Measurements from ENCODE around the gene RALGPS2.

The RALGPS2 gene

DNA sequence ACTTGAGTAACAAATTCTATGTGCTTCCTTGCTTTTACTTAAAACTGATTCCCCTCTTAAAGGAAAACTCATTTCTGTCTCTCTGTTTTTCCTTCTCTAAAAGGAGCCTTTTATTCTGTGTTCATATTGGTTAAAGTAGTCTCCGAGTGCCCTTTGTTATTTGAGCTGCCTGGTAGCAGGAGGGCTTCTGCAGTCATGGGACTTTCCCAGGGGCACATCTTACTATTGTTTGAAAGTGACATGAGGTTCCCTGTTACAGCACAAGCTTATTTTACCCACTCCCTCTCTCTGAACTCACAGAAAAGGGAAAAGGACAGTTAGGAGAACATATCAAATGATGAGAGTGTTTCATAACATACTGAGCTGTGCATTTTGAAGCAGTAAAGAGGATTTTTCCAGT is 203.9 kb downstream of the RALGPS2 start:
- DNase-seq (ENCODE audit: low spot score), result no peak
- TF ChIP-seq, protein P1, sequence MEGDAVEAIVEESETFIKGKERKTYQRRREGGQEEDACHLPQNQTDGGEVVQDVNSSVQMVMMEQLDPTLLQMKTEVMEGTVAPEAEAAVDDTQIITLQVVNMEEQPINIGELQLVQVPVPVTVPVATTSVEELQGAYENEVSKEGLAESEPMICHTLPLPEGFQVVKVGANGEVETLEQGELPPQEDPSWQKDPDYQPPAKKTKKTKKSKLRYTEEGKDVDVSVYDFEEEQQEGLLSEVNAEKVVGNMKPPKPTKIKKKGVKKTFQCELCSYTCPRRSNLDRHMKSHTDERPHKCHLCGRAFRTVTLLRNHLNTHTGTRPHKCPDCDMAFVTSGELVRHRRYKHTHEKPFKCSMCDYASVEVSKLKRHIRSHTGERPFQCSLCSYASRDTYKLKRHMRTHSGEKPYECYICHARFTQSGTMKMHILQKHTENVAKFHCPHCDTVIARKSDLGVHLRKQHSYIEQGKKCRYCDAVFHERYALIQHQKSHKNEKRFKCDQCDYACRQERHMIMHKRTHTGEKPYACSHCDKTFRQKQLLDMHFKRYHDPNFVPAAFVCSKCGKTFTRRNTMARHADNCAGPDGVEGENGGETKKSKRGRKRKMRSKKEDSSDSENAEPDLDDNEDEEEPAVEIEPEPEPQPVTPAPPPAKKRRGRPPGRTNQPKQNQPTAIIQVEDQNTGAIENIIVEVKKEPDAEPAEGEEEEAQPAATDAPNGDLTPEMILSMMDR (IDR thresholded peaks at IDR 0.05; ENCODE audit: borderline replicate concordance, control extremely low read depth, extremely low read depth, insufficient read depth, missing control alignments), result no peak
- in situ Hi-C loops (cut with MboI; ENCODE audit: low sequenced_read_pairs, unreplicated experiment), result no loop called here

DNA sequence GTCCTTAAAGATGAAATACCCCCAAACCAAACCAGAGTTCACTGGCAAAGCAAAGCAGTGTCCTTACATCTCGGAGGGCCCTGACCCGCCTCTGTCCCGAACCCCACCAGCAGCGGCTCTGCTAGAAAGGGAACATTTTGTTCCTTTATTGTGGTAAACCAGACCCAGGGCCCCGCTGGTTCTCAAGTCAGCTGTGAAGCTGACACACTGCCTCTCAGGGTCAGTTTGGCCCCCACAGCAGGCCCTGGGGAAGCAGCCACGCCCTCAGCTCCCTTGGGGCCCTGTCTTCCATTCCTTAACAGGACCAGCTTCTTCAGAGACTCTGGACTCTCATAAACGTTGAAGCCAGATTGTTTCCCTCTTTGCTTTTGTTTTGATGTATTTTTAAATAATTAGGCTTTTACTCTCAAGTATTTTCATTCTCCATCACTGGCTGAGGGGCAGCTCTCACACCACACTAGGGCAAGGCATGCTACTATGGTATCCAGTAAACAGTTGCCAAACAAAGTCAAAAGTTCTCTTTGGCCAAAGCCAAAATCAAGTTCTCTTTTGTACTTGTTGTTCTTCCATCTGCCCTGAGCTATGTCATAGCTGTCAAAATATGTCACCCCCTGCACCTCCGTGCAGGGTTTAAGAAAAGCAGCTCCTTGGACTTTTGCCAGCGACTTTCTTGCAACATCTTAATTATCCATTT is 207.0 kb downstream of the RALGPS2 start:
- TF ChIP-seq, protein P1 (IDR thresholded peaks at IDR 0.05; ENCODE audit: borderline replicate concordance, control extremely low read depth, extremely low read depth, insufficient read depth, missing control alignments), result no peak
- DNase-seq (ENCODE audit: low spot score), result no peak

DNA sequence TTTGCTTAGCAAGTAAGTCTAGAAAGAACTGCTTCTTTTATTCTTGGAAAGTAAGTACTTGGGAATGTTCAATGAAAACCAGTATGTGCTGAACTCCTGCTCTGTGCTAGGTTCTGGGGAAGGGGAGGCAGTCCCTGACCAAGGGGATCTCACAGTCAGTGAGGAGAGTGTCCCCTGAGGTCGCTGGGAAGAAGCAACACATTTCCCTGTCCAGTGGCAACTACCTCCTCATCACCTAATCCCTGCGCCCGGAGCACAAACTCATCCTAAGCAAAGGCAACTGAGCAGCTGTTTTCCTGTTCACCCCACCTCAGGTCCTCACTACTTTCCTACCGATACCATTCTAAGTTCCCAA is 207.5 kb downstream of the RALGPS2 start:
- no peak for DNase-seq (ENCODE audit: low spot score)
- in situ Hi-C loops (cut with MboI; ENCODE audit: low sequenced_read_pairs, unreplicated experiment), result no loop called here
- TF ChIP-seq, protein P1 (IDR thresholded peaks at IDR 0.05; ENCODE audit: borderline replicate concordance, control extremely low read depth, extremely low read depth, insufficient read depth, missing control alignments), result no peak

More for the DNA sequence above, 207.0 kb downstream of the RALGPS2 start:
- in situ Hi-C loops (cut with MboI; ENCODE audit: low sequenced_read_pairs, unreplicated experiment), result no loop called here

DNA sequence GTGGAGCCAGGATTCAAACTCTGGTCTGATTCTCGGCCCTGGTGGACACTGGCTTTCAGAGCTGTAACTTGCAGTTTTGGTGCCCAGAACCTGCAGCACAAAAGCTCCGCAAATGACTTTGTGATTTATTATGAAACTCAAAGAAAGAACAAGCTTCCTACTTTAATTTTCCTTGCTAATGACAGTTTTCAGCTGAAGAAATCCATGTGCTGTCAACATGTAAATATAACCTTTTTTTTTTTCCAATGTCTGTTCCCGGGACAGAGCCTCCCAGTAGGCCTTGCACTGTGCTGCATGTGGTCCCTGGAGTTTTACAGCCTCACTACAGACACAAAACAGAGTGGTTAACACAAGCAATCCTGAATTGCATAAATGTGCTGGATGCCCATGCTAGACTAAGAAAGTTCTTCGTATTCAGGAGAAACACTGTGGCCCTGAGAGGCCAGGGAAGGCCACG is 208.1 kb downstream of the RALGPS2 start:
- no peak for DNase-seq (ENCODE audit: low spot score)
- TF ChIP-seq, protein P1 (IDR thresholded peaks at IDR 0.05; ENCODE audit: borderline replicate concordance, control extremely low read depth, extremely low read depth, insufficient read depth, missing control alignments), result no peak
- in situ Hi-C loops (cut with MboI; ENCODE audit: low sequenced_read_pairs, unreplicated experiment), result no loop called here

DNA sequence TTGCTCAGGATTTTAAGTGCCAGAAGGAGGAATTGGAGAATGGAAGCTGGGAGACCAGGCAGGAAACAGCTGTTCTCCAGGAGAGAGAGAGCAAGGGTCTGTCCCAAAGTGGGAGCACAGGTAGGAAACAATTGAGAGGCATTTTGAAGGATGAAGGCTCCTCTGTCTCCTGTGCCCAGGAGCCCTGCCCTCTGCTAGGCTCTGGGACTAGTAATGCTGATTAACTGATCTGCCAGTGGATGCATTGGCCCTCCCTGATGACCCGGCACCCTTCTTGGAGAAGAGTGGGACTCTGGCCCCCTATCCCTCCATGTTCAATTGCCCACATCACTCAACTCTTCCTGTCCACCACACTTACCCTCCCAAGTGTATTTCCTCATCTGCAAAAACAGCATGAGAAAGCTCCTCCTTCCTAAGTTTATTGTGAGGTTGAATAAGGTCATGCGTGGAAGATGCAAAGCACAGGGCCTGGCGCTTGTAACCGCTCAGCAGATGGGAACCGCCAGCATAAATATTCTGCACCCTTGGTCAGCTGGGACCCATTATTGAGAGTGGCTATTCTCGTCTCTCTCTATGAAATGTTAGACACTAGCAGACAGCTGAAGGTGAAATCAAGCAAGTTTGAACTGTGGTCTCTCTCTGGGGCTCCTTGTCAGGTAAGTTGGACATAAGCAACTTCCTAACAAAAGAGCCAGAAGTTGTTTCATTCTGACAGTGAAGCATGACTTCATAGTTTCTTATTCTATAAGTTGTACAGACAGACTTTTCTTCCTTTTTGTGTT is 208.9 kb downstream of the RALGPS2 start:
- TF ChIP-seq, protein P1 (IDR thresholded peaks at IDR 0.05; ENCODE audit: borderline replicate concordance, control extremely low read depth, extremely low read depth, insufficient read depth, missing control alignments), result no peak
- in situ Hi-C loops (cut with MboI; ENCODE audit: low sequenced_read_pairs, unreplicated experiment), result no loop called here
- no peak for DNase-seq (ENCODE audit: low spot score)

DNA sequence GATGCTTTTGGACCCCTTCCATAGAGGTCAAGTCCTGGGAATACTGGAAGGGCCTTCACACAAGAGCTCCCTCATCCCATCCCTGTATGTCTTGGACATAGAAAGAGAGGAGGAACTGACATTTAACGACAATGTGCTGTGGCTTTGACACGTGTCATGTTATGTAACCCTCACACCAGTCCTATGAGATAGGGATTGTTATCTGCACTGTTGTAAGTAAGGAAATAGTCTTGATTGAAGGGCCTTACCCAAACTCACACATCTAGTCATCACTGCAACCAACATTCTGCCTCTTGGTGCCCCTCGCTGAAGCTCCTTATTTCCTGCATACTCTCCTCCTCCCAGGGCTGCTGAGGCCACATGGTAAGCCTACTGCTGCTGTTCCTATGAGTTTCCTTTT is 209.5 kb downstream of the RALGPS2 start:
- TF ChIP-seq, protein P1 (IDR thresholded peaks at IDR 0.05; ENCODE audit: borderline replicate concordance, control extremely low read depth, extremely low read depth, insufficient read depth, missing control alignments), result no peak
- in situ Hi-C loops (cut with MboI; ENCODE audit: low sequenced_read_pairs, unreplicated experiment), result no loop called here
- no peak for DNase-seq (ENCODE audit: low spot score)
